Suprapubic skin (tissue), 4 donors: Measurements from ENCODE around the gene SPPL3.

Experiments
- CTCF ChIP-seq, 2 donors: fragments of 200-600 bp in 1 of 2; fragments of 450-650 bp in 1 of 2; sonication (generic) in 1 of 2; IDR thresholded peaks; one replicate each; pipeline ENCODE4 v1.5.1; 2016 to 2019; ENCODE audit warnings: antibody characterized with exemption in 2 of 2, mild to moderate bottlenecking in 1 of 2, moderate library complexity in 1 of 2
- POLR2A ChIP-seq, 2 donors: fragments of 450-650 bp; IDR thresholded peaks; one replicate each; pipeline ENCODE4 v1.6.1; 2017; ENCODE audit warnings: antibody characterized with exemption in 2 of 2, mild to moderate bottlenecking in 2 of 2, moderate library complexity in 2 of 2
- POLR2AphosphoS5 ChIP-seq, 3 donors: sonication (generic); formaldehyde crosslinking; IDR thresholded peaks; one replicate each; pipeline ENCODE4 v1.6.1; 2017; ENCODE audit warnings: antibody characterized with exemption in 3 of 3

DNA sequence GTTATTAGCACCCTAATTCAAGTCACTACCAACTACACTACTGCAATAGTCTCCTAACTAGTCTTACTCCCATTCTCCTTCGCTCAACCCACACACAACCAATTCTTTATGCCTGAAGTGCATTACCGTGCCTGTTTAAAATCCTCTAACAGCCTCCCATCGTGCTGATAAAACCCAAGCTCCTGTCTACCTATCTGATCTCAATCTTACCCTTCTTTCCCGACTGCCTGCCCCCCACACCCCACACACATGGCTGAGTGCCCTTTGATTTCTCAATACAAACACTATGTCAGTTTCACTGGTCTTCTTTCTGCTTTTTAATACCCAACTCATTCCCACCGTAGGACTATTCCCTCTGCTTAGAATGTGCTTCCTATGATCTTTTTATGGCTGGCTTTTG lies 59.9 kb downstream of the SPPL3 start:
- no peak for TF ChIP-seq CTCF (IDR thresholded peaks at IDR 0.05)
- no peak for TF ChIP-seq POLR2AphosphoS5 (IDR thresholded peaks at IDR 0.05)
- no peak for TF ChIP-seq POLR2A (IDR thresholded peaks at IDR 0.05)
